Upper lobe of left lung (tissue), 4 donors: ENCODE results near the gene KHDC3L.

ENCODE experiments used
- POLR2A ChIP-seq, 4 donors: fragments of 450-650 bp; IDR thresholded peaks; one replicate each; pipeline ENCODE4 v1.5.1; 2016 to 2017; ENCODE audit warnings: antibody characterized with exemption in 4 of 4, mild to moderate bottlenecking in 2 of 4
- TF ChIP-seq, protein P1 (sequence below), 6 experiments: fragments of 450-650 bp in 4 of 6; fragments of 200-600 bp in 2 of 6; sonication (generic) in 2 of 6; IDR thresholded peaks; one replicate each; pipeline ENCODE4 v1.5.1; 2016 to 2019; ENCODE audit warnings: antibody characterized with exemption in 6 of 6

DNA sequence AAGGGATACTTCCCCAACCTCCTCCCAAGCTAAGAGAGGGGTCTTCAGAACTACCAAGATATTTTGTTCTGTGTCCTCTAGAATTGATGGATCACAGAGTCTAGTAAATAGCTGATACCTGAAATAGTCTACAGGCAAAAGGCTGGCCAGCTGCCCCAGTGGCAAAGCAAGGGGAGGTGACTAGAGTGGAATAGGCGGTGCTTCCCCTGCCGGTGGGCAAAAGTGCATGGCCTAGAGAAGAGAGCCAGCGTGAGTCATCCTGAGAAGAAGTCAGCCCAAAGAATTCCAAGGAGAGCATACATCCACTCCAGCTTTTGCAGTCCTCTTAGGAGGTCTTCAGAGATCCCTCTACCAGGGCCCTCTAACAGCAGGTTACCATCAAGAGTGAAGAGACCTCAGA, 23.1 kb upstream of the KHDC3L start:
- no peak for TF ChIP-seq POLR2A (IDR thresholded peaks at IDR 0.05)
- TF ChIP-seq, protein P1, sequence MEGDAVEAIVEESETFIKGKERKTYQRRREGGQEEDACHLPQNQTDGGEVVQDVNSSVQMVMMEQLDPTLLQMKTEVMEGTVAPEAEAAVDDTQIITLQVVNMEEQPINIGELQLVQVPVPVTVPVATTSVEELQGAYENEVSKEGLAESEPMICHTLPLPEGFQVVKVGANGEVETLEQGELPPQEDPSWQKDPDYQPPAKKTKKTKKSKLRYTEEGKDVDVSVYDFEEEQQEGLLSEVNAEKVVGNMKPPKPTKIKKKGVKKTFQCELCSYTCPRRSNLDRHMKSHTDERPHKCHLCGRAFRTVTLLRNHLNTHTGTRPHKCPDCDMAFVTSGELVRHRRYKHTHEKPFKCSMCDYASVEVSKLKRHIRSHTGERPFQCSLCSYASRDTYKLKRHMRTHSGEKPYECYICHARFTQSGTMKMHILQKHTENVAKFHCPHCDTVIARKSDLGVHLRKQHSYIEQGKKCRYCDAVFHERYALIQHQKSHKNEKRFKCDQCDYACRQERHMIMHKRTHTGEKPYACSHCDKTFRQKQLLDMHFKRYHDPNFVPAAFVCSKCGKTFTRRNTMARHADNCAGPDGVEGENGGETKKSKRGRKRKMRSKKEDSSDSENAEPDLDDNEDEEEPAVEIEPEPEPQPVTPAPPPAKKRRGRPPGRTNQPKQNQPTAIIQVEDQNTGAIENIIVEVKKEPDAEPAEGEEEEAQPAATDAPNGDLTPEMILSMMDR (IDR thresholded peaks at IDR 0.05): no peak
